ENCODE results near the gene CRIP3. TPM values are rescaled to one million over a fixed set of nuclear protein-coding genes. Genes with fewer than 3 reads are reported as not detected.

Gene CRIP3
- total and polyA plus RNA-seq, 4 donors = 1.1 to 9.5 (median 2.4) TPM

- TF ChIP-seq EGR1 (IDR thresholded peaks at IDR 0.05; ENCODE audit: low read depth in 2 of 2) (no peak), YY1 (IDR thresholded peaks at IDR 0.05) (no peak), JUND (IDR thresholded peaks at IDR 0.05) (no peak), CTCF (IDR thresholded peaks at IDR 0.05; ENCODE audit: low read depth, low read length, missing input control) (no peak), HNF4G (IDR thresholded peaks at IDR 0.05) (no peak), TAF1 (conservative IDR thresholded peaks at IDR 0.05) (no peak), GABPA (IDR thresholded peaks at IDR 0.05 in 1 of 2, conservative IDR thresholded peaks at IDR 0.05 in 1 of 2) (no peak), REST (IDR thresholded peaks at IDR 0.05) (no peak), MAX (IDR thresholded peaks at IDR 0.05) (no peak), HNF4A (conservative IDR thresholded peaks at IDR 0.05) (no peak), RXRA (IDR thresholded peaks at IDR 0.05) (no peak), FOXA2 (IDR thresholded peaks at IDR 0.05) (no peak), ZBTB33 (IDR thresholded peaks at IDR 0.05) (no peak), ATF3 (IDR thresholded peaks at IDR 0.05) (no peak), NR2F2 (IDR thresholded peaks at IDR 0.05) (no peak), RAD21 (IDR thresholded peaks at IDR 0.05) (no peak), FOXA1 (IDR thresholded peaks at IDR 0.05) (no peak), SP1 (IDR thresholded peaks at IDR 0.05) (no peak)
- Histone ChIP-seq H3K4me1 (ENCODE audit: control insufficient read depth in 4 of 4, insufficient read depth in 4 of 4, low read length in 3 of 4) (peaks cover 6 to 26% (median 15%) of the 10 kb centered on the region in 4 donors), H3K36me3 (ENCODE audit: control insufficient read depth in 4 of 4, insufficient read depth in 3 of 4, low read depth in 1 of 4, low read length in 3 of 4) (no peaks in the 10 kb centered on the region), H3K9ac (ENCODE audit: low read depth in 1 of 2, low read length in 2 of 2) (no peak overlapping the region), H3K27me3 (ENCODE audit: control insufficient read depth in 4 of 4, insufficient read depth in 4 of 4, low read length in 3 of 4) (no peaks in the 10 kb centered on the region), H3K4me3 (ENCODE audit: low read depth in 1 of 3, low read length in 3 of 3) (no peak overlapping the region), H3K27ac (ENCODE audit: low read depth in 1 of 2, low read length in 2 of 2) (peak overlapping the region in 1 of 2 donors; percentile 59), H3K9me3 (ENCODE audit: control insufficient read depth in 4 of 4, low read length in 3 of 4) (no peaks in the 10 kb centered on the region)
- no peak for DNase-seq (ENCODE audit: low spot score)
- 93% methylated on average over 6 of the region's 6 CpGs for WGBS
These were observed 22.1 kb downstream of the CRIP3 start for GRCh38 chr6:43286456-43286979.
